ENCODE results near the gene CDT1. TPM values are rescaled to one million over a fixed set of nuclear protein-coding genes. Genes with fewer than 3 reads are reported as not detected.

CDT1 gene
- total and polyA plus RNA-seq, 10 of the 15 experiments (the other 5 are each of a cell fraction or from before 2014, with no cell fraction given), result 0.50 to 87.6 (median 8.8) TPM

GRCh38 chr16:88807626-88808453 is 4.3 kb downstream of the CDT1 start:
- RAD21 ChIA-PET (ENCODE audit: unreplicated experiment), result no interaction called here
- CTCF ChIA-PET, result no interaction called here
- POLR2A ChIA-PET, result no interaction called here
- SMC1A ChIA-PET (ENCODE audit: uncharacterized antibody, unreplicated experiment), result no interaction called here
- intact Hi-C loops (cut with micrococcal nuclease; ENCODE audit: unreplicated experiment), result no loop called here
- H3K9ac ChIP-seq (ENCODE audit: control insufficient read depth, insufficient read depth, low read length), result no peak overlapping the region
- no peaks in the 10 kb centered on the region for H3K9me3 ChIP-seq (replicated peaks; ENCODE audit: control insufficient read depth, insufficient read depth, low read length)
- H3K79me2 ChIP-seq (ENCODE audit: control insufficient read depth, insufficient read depth, low read length), result peaks cover 54% of the 10 kb centered on the region
- H4K20me1 ChIP-seq (ENCODE audit: control insufficient read depth, insufficient read depth), result no peaks in the 10 kb centered on the region
- no peak for DNase-seq (ENCODE audit: low read depth, low spot score)
- WGBS (ENCODE audit: insufficient coverage, insufficient replicate concordance, low lambda C conversion rate, missing lambda C conversion rate), result 91% methylated on average over 26 of the region's 26 CpGs
- H2AFZ ChIP-seq (ENCODE audit: control insufficient read depth, low read depth, low read length), result no peak overlapping the region
- no peaks in the 10 kb centered on the region for H3K27me3 ChIP-seq (replicated peaks in 1 of 2; ENCODE audit: control insufficient read depth in 2 of 2, insufficient read depth in 2 of 2, low read length in 1 of 2)
- TF ChIP-seq POLR2AphosphoS5 (IDR thresholded peaks at IDR 0.05; ENCODE audit: low read length) (0 out of 2 replicates have a peak, but pooled peaks have one; percentile 42), JUNB (IDR thresholded peaks at IDR 0.05) (no peak), ZBTB40 (IDR thresholded peaks at IDR 0.05; ENCODE audit: borderline replicate concordance) (no peak), POLR2A (IDR thresholded peaks at IDR 0.05; ENCODE audit: low read depth, low read length) (peak; percentile 67)
- H3K36me3 ChIP-seq (ENCODE audit: control insufficient read depth in 2 of 2, insufficient read depth in 2 of 2, low read length in 1 of 2), result peaks cover 6 to 42% of the 10 kb centered on the region in 2 experiments; a peak in 3 of 4 replicates
- ATAC-seq, result no peak
- no TSS peak for BruUV-seq (replicated peaks)
- peaks cover 23% of the 10 kb centered on the region for H3K4me1 ChIP-seq (ENCODE audit: control insufficient read depth, insufficient read depth, low read length)
- H3K4me2 ChIP-seq (ENCODE audit: control insufficient read depth, insufficient read depth), result no peak overlapping the region
- in situ Hi-C loops (cut with MboI), result no loop called here
- no peak overlapping the region for H3K4me3 ChIP-seq
- FAIRE-seq, result no peak
- H3K27ac ChIP-seq (ENCODE audit: control insufficient read depth, insufficient read depth), result no peak overlapping the region
